A549 (cell line): ENCODE results near the gene PTPRN2. TPM values are rescaled to one million over a fixed set of nuclear protein-coding genes. Genes with fewer than 3 reads are reported as not detected.
A peak's percentile ranks its signal among the peaks of the same experiment; 100 is the strongest.

ENCODE experiments used
- ATAC-seq, 2 experiments: fragments of 200-7000 bp in 1 of 2; fragments of >200 bp in 1 of 2; cut with Nextera tagmentation in 1 of 2; cut with Tn5 transposase in 1 of 2; 3 replicates each; pipeline versions ENCODE4 v1.8.0 to v1.9.1; 2018 to 2020; ENCODE audit warnings: mild to moderate bottlenecking in 1 of 2, moderate library complexity in 1 of 2
- CTCF ChIA-PET: fragments of 300-600 bp; sonication (Branson Sonifier 250); formaldehyde crosslinking; extraction: SDS; loops from one replicate; lab custom pipeline; 2021; ENCODE audit warnings: antibody characterized with exemption, inconsistent platforms; lab: Yijun Ruan, JAX
- POLR2A ChIA-PET: fragments of 350-600 bp; formaldehyde crosslinking; extraction: SDS; loops from one replicate; lab custom pipeline; 2021; ENCODE audit warnings: antibody characterized with exemption, inconsistent platforms; lab: Yijun Ruan, JAX
- DNase-seq, 2 experiments: peaks; one replicate each; pipeline versions ENCODE4 v3.0.0 to v3.0.0-alpha.2; 2011 to 2016; ENCODE audit warnings: low read depth in 1 of 2, low spot score in 1 of 2
- FAIRE-seq: peaks from 2 replicates; lab custom pipeline; 2011; peaks lifted over from hg19 to GRCh38; lab: Jason Lieb, UNC
- H3K27ac ChIP-seq, 2 experiments: fragments of >200 bp; sonication (Bioruptor Twin); formaldehyde crosslinking; 3 replicates each; pipeline ENCODE4 v1.5.1; 2016 to 2017
- H3K4me1 ChIP-seq: fragments of >200 bp; sonication (Bioruptor Twin); formaldehyde crosslinking; 3 replicates; pipeline ENCODE4 v1.6.1; 2016
- H3K4me2 ChIP-seq: fragments of >200 bp; sonication (Bioruptor Twin); formaldehyde crosslinking; 3 replicates; pipeline ENCODE4 v1.6.1; 2016
- H3K4me3 ChIP-seq: fragments of >200 bp; sonication (Bioruptor Twin); formaldehyde crosslinking; 3 replicates; pipeline ENCODE4 v1.5.1; 2016
- H3K9me3 ChIP-seq: fragments of >200 bp; sonication (Bioruptor Twin); formaldehyde crosslinking; 3 replicates; pipeline ENCODE4 v1.6.1; 2016
- BCL3 ChIP-seq: fragments of >200 bp; sonication (Bioruptor Twin); formaldehyde crosslinking; IDR thresholded peaks from 3 replicates; pipeline ENCODE4 v1.6.1; 2016
- CEBPB ChIP-seq, 2 experiments: fragments of >200 bp in 1 of 2; sonication (Bioruptor Twin) in 1 of 2; formaldehyde crosslinking in 1 of 2; IDR thresholded peaks; 2 replicates each; pipeline ENCODE4 v1.6.1; 2012 to 2016
- CHD2 ChIP-seq: fragments of 150-350 bp; IDR thresholded peaks from 2 replicates; pipeline ENCODE4 v1.6.1; 2014; ENCODE audit warnings: low read length; ENCODE audit not compliant: partially characterized antibody
- EHF ChIP-seq: fragments of 250-450 bp; sonication (Bioruptor Pico); IDR thresholded peaks from 2 replicates; pipeline ENCODE4 v1.5.0; 2020; ENCODE audit warnings: mild to moderate bottlenecking
- EHMT2 ChIP-seq: fragments of 200-600 bp; sonication (generic); IDR thresholded peaks from 2 replicates; pipeline ENCODE4 v1.6.1; 2016; ENCODE audit warnings: antibody characterized with exemption, low read depth, mild to moderate bottlenecking, moderate library complexity
- ELK1 ChIP-seq: fragments of 150-350 bp; IDR thresholded peaks from 2 replicates; pipeline ENCODE4 v1.6.1; 2014; ENCODE audit warnings: low read depth, mild to moderate bottlenecking, low read length
- FOSB ChIP-seq: fragments of 250-450 bp; sonication (Bioruptor Pico); IDR thresholded peaks from 2 replicates; pipeline ENCODE4 v1.5.0; 2020; ENCODE audit warnings: mild to moderate bottlenecking, moderate library complexity
- FOSL2 ChIP-seq, 2 experiments: fragments of 450-650 bp in 1 of 2; fragments of >200 bp in 1 of 2; sonication (Bioruptor Twin) in 1 of 2; formaldehyde crosslinking; IDR thresholded peaks; 2 replicates each; pipeline versions ENCODE4 v1.5.0 to v1.6.1; 2016 to 2020; ENCODE audit warnings: mild to moderate bottlenecking in 1 of 2, moderate library complexity in 1 of 2
- HDAC2 ChIP-seq: fragments of 200-600 bp; sonication (generic); IDR thresholded peaks from 2 replicates; pipeline ENCODE4 v1.6.1; 2016
- HEYL ChIP-seq: fragments of 250-450 bp; sonication (Bioruptor Pico); IDR thresholded peaks from 2 replicates; pipeline ENCODE4 v1.8.0; 2021; ENCODE audit warnings: mild to moderate bottlenecking, moderate library complexity
- HOXB5 ChIP-seq: fragments of 250-450 bp; sonication (Bioruptor Pico); IDR thresholded peaks from 2 replicates; pipeline ENCODE4 v1.5.0; 2020; ENCODE audit warnings: mild to moderate bottlenecking, moderate library complexity
- MAFK ChIP-seq: fragments of 450-650 bp; IDR thresholded peaks from 2 replicates; pipeline ENCODE4 v1.6.1; 2014; ENCODE audit not compliant: partially characterized antibody
- NR3C1 ChIP-seq: fragments of >200 bp; sonication (Bioruptor Twin); formaldehyde crosslinking; IDR thresholded peaks from 3 replicates; pipeline ENCODE4 v1.6.1; 2017
- POLR2A ChIP-seq: IDR thresholded peaks from 2 replicates; pipeline ENCODE4 v1.6.1; 2012; ENCODE audit warnings: mild to moderate bottlenecking, low read length
- RNF2 ChIP-seq: fragments of 200-600 bp; sonication (generic); IDR thresholded peaks from 2 replicates; pipeline ENCODE4 v1.6.1; 2016; ENCODE audit warnings: low read depth, mild to moderate bottlenecking, antibody characterized with exemption, moderate library complexity, borderline replicate concordance
- SMC3 ChIP-seq: fragments of >200 bp; sonication (Bioruptor Twin); formaldehyde crosslinking; IDR thresholded peaks from 3 replicates; pipeline ENCODE4 v1.6.1; 2018; ENCODE audit warnings: inconsistent platforms
- TFCP2L1 ChIP-seq: fragments of 250-450 bp; sonication (Bioruptor Pico); IDR thresholded peaks from 2 replicates; pipeline ENCODE4 v1.5.0; 2021; ENCODE audit warnings: mild to moderate bottlenecking
- USF2 ChIP-seq: fragments of 450-650 bp; IDR thresholded peaks from 2 replicates; pipeline ENCODE4 v1.6.1; 2014; ENCODE audit warnings: antibody characterized with exemption
- ZC3H11A ChIP-seq: fragments of 450-650 bp; IDR thresholded peaks from 2 replicates; pipeline ENCODE4 v1.6.1; 2014; ENCODE audit warnings: antibody characterized with exemption, mild to moderate bottlenecking
- ZNF302 ChIP-seq: fragments of 250-450 bp; sonication (Bioruptor Pico); IDR thresholded peaks from 2 replicates; pipeline ENCODE4 v1.9.0; 2021; ENCODE audit warnings: inconsistent platforms, mild to moderate bottlenecking, moderate library complexity
- WGBS: methylation state at CpG from one replicate; pipeline ENCODE4 v1.1.6; 2017; ENCODE audit errors: missing lambda C conversion rate; 5-methylcytosine and 5-hydroxymethylcytosine counted together
- polyA plus RNA-seq, 4 experiments: library from polyadenylated mRNA; depleted of rRNA in 3 of 4; stranded (reverse); fragments of >200 nt; fragmentation: RNase III in 1 of 4; extraction: RNeasy Plus Mini Kit Qiagen cat#74134 plus additional on column Dnase treatment in 1 of 4; gene quantifications; 2 replicates in 3 of 4; 3 replicates in 1 of 4; pipeline ENCODE4 v1.2.3, GENCODE V29; 2011 to 2017
- TF ChIP-seq, protein P1 (sequence below): fragments of 250-450 bp; sonication (Bioruptor Pico); IDR thresholded peaks from 2 replicates; pipeline ENCODE4 v1.5.0; 2020; ENCODE audit warnings: low read depth, mild to moderate bottlenecking, moderate library complexity

PTPRN2 gene
- polyA plus RNA-seq, 2 of the 4 experiments (the other 2 are of a cell fraction) = 0.41 to 1.2 TPM

DNA sequence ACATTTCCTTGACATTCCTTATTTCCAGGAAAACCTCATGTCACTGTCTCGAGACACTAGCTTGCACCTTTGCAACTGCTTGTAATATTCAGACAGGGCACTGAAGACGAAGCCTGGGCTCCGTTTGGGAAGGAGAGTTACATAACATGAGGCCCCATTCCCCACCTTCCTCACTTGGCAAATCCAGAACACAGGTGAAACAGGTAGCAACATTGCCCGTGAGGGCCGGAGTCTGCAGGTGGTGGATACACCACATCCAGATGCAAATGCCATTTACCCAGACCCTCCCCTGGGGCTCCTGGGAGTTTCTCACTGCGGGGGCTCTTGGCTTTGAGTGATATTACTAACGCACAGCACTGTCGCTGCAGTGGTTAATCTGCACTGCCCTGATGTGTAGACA, 491.0 kb downstream of the PTPRN2 start:
- no peak for ATAC-seq
- TF ChIP-seq HDAC2 (no peak), POLR2A (no peak), ELK1 (no peak), SMC3 (no peak), CHD2 (no peak), EHMT2 (no peak), CEBPB (IDR thresholded peaks at IDR 0.05) (no peak), RNF2 (no peak), HEYL (CRISPR knock-in tag) (no peak), TFCP2L1 (CRISPR knock-in tag) (no peak), ZNF302 (CRISPR knock-in tag) (no peak), USF2 (no peak)
- TF ChIP-seq, protein P1, sequence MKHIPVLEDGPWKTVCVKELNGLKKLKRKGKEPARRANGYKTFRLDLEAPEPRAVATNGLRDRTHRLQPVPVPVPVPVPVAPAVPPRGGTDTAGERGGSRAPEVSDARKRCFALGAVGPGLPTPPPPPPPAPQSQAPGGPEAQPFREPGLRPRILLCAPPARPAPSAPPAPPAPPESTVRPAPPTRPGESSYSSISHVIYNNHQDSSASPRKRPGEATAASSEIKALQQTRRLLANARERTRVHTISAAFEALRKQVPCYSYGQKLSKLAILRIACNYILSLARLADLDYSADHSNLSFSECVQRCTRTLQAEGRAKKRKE (CRISPR knock-in tag) = no peak
- no peak for DNase-seq
- CTCF ChIA-PET = no interaction called here
- H3K4me3 ChIP-seq = no peak overlapping the region
- no peaks in the 10 kb centered on the region for H3K9me3 ChIP-seq
- H3K27ac ChIP-seq = no peak overlapping the region
- H3K4me1 ChIP-seq = no peaks in the 10 kb centered on the region
- WGBS = 15% methylated on average over 6 of the region's 8 CpGs
- no peak for FAIRE-seq
- H3K4me2 ChIP-seq = no peak overlapping the region
- POLR2A ChIA-PET = no interaction called here

DNA sequence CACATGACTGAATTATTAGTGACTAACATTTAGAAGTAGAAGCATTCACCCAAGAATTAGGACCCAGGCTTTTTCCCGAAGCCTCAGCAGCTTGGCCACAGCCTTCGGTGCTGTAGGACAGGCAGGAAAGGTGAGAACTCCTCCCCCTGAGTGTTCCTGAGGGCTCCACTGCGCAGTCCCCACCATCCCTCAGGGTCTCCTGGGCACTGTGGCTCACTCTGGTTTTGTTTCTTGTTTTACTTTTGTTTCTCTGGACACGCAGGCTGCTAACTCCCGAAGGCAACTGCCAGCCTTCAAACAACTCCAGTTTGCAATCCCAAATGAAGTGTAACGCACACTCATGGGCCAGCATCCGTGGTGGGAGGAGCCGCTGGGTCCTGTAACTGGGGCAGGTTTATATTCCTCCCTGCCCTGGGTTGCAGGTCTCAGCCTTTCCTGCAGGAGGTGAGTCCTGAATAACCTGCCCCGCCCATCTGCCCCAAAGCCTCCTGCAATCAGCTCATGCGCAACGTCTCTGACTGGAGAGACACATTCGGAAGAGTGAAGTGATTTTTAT, 492.9 kb downstream of the PTPRN2 start:
- 34% methylated on average over 9 of the region's 12 CpGs for WGBS
- FAIRE-seq = no peak
- Histone ChIP-seq H3K4me3 (no peak overlapping the region), H3K27ac (no peak overlapping the region), H3K4me2 (no peak overlapping the region), H3K9me3 (no peaks in the 10 kb centered on the region), H3K4me1 (no peaks in the 10 kb centered on the region)
- no peak for DNase-seq
- POLR2A ChIA-PET = no interaction called here
- peak in 1 of 2 experiments; percentile 55; a peak in 2 of 6 replicates for ATAC-seq
- TF ChIP-seq BCL3 (no peak), FOSL2 (IDR thresholded peaks at IDR 0.05) (no peak), FOSL2 (CRISPR knock-in tag; IDR thresholded peaks at IDR 0.05) (no peak), ZC3H11A (no peak), NR3C1 (no peak), FOSB (CRISPR knock-in tag) (no peak), HOXB5 (CRISPR knock-in tag) (no peak), EHF (CRISPR knock-in tag) (no peak), TFCP2L1 (CRISPR knock-in tag) (no peak)
- CTCF ChIA-PET = interaction anchor here (1.1 kb wide), 1 partner anchor 11 kb away, joined by 3 read pairs; no protein-coding TSS in a partner anchor

DNA sequence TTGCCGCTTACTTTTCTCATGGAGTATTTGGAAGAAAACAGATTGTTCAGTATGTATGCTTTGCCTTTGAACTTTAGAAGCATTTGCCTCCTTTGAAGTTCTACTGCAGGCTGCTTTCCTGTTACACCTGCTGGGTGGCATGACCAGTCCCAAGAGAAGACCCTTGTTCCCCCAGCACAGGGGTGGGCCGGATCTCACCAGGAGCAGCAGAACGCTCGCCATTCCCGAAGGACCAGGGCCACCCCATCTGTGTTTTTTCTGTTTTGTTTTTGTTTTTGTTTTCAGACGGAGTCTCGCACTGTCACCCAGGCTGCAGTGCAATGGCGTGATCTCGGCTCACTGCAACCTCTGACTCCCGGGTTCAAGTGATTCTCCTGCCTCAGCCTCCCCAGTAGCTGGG, 493.6 kb downstream of the PTPRN2 start:
- WGBS = 58% methylated on average over 10 of the region's 10 CpGs

More for the DNA sequence above, 493.6 kb downstream of the PTPRN2 start:
- ChIA-PET CTCF (no interaction called here), POLR2A (no interaction called here)
- no peak for FAIRE-seq
- H3K4me3 ChIP-seq = no peak overlapping the region
- H3K4me1 ChIP-seq = no peaks in the 10 kb centered on the region
- H3K9me3 ChIP-seq = no peaks in the 10 kb centered on the region
- H3K27ac ChIP-seq = no peak overlapping the region
- TF ChIP-seq MAFK (no peak), CEBPB (IDR thresholded peaks at IDR 0.05) (no peak), NR3C1 (no peak)
- no peak for DNase-seq
- no peak for ATAC-seq
- H3K4me2 ChIP-seq = no peak overlapping the region
